ENCODE measurements around the gene SOHLH1. TPM values are rescaled to one million over a fixed set of nuclear protein-coding genes. Genes with fewer than 3 reads are reported as not detected.
A peak's percentile ranks its signal among the peaks of the same experiment; 100 is the strongest.

The SOHLH1 gene
- total RNA-seq, 6 donors from 2014 or later = not detected

DNA sequence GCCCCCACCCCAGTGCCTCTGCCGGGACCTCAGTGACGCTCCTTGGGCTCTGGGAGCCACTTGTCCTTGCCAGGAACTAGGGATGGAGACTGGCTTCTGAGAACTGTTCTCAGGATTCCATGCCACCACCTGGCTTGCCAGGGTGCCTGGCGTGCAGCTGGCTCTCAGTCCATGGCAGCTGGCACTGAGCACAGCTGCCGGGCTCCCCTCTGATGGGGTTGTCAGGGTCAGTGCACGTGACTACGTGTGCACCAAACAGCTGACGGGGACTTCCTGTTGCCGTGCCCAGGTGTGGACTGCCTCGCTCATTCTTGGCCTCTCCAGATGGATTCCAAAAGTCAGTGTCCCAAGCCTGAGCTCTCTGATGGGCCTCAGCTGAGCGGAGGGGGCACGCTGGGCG is 12.1 kb upstream of the SOHLH1 start:
- ATAC-seq (ENCODE audit: low FRiP score in 2 of 2) = no peak

DNA sequence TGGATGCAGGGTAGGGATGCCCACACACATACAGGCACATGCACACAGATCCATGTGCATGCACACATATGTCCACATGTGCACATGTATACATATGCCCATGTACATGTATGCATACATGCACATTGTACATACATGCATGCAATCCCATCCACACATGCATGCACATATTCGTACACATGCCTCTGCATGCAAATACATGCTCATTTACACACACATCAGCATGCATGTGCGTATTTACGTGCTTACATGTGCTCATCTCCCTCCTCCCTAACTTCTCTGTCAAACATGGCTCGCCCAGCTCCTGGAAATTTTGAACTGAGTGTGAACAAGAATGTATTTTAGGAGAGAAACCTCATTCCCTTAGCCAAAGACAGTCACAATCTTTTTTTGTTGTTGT is 8.9 kb upstream of the SOHLH1 start:
- Histone ChIP-seq H3K27me3 (peaks cover 0 to 12% (median 3%) of the 10 kb centered on the region in 4 donors), H3K4me1 (no peaks in the 10 kb centered on the region), H3K36me3 (no peaks in the 10 kb centered on the region), H3K4me3 (no peak overlapping the region), H3K9me3 (no peaks in the 10 kb centered on the region), H3K27ac (no peak overlapping the region)
- 84 to 85% methylated on average over 4 of the region's 4 CpGs for WGBS, 2 donors
- ATAC-seq (ENCODE audit: low FRiP score in 2 of 2) (no peak), DNase-seq (no peak)
- TF ChIP-seq POLR2AphosphoS5 (IDR thresholded peaks at IDR 0.05) (no peak), CTCF (IDR thresholded peaks at IDR 0.05) (no peak), EP300 (IDR thresholded peaks at IDR 0.05) (no peak), POLR2A (IDR thresholded peaks at IDR 0.05) (no peak)

More for the DNA sequence above, 12.1 kb upstream of the SOHLH1 start:
- Histone ChIP-seq H3K27me3 (peaks cover 0 to 17% (median 6%) of the 10 kb centered on the region in 4 donors), H3K9me3 (no peaks in the 10 kb centered on the region), H3K27ac (no peak overlapping the region), H3K4me1 (peaks cover 0 to 5% (median 0%) of the 10 kb centered on the region in 4 donors), H3K36me3 (no peaks in the 10 kb centered on the region), H3K4me3 (no peak overlapping the region)
- WGBS, 2 donors = 89 to 100% methylated on average over 3 to 8 of the region's 12 CpGs
- no peak for TF ChIP-seq EP300 (IDR thresholded peaks at IDR 0.05)
- no peak for TF ChIP-seq POLR2A (IDR thresholded peaks at IDR 0.05)
- TF ChIP-seq POLR2AphosphoS5 (IDR thresholded peaks at IDR 0.05) = no peak
- no peak for TF ChIP-seq CTCF (IDR thresholded peaks at IDR 0.05)
- DNase-seq = peak in 1 of 2 donors; percentile 53

DNA sequence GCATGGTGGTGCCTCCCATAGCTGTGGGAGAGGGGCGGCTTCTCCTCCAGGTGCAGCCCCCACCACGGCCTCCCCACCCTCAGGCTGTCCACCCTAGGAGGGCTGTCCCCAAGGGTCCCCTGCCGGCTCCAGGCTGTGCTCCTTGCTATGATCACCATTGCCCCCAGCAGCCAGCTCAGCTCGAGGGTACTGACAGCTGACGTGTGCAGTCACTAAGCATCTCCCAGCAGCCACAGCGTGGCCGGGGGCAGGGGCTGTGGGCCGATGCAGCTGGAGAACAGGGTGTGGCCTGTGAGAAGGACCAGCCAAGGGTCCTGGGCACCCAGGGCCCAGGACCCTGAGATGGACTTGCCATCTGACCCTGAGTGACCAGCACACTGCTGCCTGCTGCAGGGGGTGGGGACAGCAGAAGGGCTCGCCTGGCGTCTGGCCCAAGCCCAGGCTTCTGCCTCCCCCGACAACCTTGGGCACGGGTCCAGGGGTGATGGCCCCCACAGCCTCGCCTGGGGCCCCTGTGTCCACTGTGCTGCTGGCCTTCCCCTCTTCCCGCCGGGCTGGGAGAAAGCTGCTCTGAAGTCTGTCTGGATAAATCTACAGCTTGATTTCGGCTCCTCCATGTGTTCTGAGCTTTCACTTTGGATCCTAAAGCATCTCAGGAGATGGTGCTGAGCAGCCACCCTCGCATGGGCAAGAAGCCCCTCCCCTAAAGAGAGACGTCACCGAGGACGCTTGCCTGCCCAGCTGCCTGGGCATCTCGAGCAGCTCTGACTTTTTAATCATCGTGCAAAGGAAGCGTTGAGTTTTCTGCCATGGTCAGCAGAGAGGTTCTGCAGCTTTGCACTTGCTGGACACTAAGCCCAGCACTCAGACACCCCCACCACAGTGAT is 8.2 kb upstream of the SOHLH1 start:
- no peaks in the 10 kb centered on the region for H3K36me3 ChIP-seq
- H3K27ac ChIP-seq = no peak overlapping the region
- TF ChIP-seq POLR2A (IDR thresholded peaks at IDR 0.05) = no peak
- TF ChIP-seq EP300 (IDR thresholded peaks at IDR 0.05) = no peak
- no peak for TF ChIP-seq CTCF (IDR thresholded peaks at IDR 0.05)
- no peak for TF ChIP-seq POLR2AphosphoS5 (IDR thresholded peaks at IDR 0.05)
- H3K4me3 ChIP-seq = no peak overlapping the region
- H3K27me3 ChIP-seq = peaks cover 0 to 16% (median 5%) of the 10 kb centered on the region in 4 donors
- DNase-seq (peak in 1 of 2 donors; percentile 56), ATAC-seq (ENCODE audit: low FRiP score in 2 of 2) (no peak)
- no peaks in the 10 kb centered on the region for H3K9me3 ChIP-seq
- peaks cover under 1 to 2% (median under 1%) of the 10 kb centered on the region in 4 donors for H3K4me1 ChIP-seq
- WGBS, 2 donors = 34 to 83% methylated on average over 1 to 21 of the region's 23 CpGs

DNA sequence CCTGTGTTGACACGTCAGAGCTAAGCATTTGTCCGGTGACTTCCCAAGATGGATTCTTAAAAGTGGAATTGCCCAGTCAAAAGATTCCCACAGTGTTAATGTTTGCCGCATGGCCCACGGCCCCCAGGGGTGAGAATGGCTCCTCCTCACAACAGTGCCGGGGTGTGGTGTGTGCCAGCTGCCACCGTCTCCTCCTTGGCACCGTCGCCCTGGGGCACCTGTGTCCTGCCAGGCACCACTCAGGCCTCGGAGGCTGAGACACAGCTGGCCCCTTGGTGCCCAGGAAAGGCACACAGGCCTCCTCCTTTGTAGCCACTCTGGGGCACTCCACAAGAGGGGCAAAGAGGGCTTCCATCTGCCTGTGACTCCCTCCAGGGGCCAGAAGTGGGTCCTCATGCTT is 7.0 kb upstream of the SOHLH1 start:
- H3K9me3 ChIP-seq = no peaks in the 10 kb centered on the region
- DNase-seq (peak in 1 of 2 donors; percentile 59), ATAC-seq (ENCODE audit: low FRiP score in 2 of 2) (no peak)
- peaks cover 11 to 12% (median 12%) of the 10 kb centered on the region in 4 donors for H3K4me1 ChIP-seq
- WGBS, 2 donors = 53 to 77% methylated on average over 2 to 9 of the region's 9 CpGs
- H3K4me3 ChIP-seq = no peak overlapping the region
- TF ChIP-seq EP300 (IDR thresholded peaks at IDR 0.05) (no peak), POLR2AphosphoS5 (IDR thresholded peaks at IDR 0.05) (no peak), CTCF (IDR thresholded peaks at IDR 0.05) (no peak), POLR2A (IDR thresholded peaks at IDR 0.05) (no peak)
- H3K27ac ChIP-seq = no peak overlapping the region
- no peaks in the 10 kb centered on the region for H3K36me3 ChIP-seq
- peaks cover 0 to 28% (median 7%) of the 10 kb centered on the region in 4 donors for H3K27me3 ChIP-seq

Measured in upper lobe of left lung (tissue), 6 donors.